ENCODE measurements around the gene RUNX2. TPM values are rescaled to one million over a fixed set of nuclear protein-coding genes. Genes with fewer than 3 reads are reported as not detected.

The RUNX2 gene
- total RNA-seq, 1 donor from 2014 or later: 3.7 TPM

DNA sequence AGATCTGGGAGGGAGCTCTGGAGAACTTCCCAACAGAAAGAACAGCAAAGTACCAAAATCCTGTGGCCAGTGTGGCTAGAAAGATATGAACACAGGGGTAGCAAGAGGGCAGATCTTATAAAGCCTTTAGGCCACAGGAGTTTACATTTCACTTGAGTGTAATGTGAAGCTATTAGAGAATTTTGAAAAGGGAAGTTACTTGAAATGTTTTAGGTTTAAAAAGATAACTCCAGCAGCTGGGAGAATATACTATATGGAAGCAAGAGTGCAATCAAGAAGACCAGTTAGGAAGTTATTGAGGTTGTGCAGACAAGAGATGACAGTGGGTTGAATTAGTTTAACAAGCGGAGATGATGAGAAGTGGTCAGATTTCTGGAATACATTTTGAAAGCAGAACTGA, 41.7 kb downstream of the RUNX2 start:
- H3K4me1 ChIP-seq: no peaks in the 10 kb centered on the region
- H3K36me3 ChIP-seq: no peaks in the 10 kb centered on the region
- H3K4me3 ChIP-seq: no peak overlapping the region
- DNase-seq (no peak), ATAC-seq (no peak)
- intact Hi-C loops (cut with DNase I): no loop called here
- H3K9me3 ChIP-seq: no peaks in the 10 kb centered on the region
- H3K27me3 ChIP-seq (ENCODE audit: low read depth): no peaks in the 10 kb centered on the region
- H3K27ac ChIP-seq: no peak overlapping the region
- TF ChIP-seq, protein P1, sequence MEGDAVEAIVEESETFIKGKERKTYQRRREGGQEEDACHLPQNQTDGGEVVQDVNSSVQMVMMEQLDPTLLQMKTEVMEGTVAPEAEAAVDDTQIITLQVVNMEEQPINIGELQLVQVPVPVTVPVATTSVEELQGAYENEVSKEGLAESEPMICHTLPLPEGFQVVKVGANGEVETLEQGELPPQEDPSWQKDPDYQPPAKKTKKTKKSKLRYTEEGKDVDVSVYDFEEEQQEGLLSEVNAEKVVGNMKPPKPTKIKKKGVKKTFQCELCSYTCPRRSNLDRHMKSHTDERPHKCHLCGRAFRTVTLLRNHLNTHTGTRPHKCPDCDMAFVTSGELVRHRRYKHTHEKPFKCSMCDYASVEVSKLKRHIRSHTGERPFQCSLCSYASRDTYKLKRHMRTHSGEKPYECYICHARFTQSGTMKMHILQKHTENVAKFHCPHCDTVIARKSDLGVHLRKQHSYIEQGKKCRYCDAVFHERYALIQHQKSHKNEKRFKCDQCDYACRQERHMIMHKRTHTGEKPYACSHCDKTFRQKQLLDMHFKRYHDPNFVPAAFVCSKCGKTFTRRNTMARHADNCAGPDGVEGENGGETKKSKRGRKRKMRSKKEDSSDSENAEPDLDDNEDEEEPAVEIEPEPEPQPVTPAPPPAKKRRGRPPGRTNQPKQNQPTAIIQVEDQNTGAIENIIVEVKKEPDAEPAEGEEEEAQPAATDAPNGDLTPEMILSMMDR (IDR thresholded peaks at IDR 0.05): no peak

DNA sequence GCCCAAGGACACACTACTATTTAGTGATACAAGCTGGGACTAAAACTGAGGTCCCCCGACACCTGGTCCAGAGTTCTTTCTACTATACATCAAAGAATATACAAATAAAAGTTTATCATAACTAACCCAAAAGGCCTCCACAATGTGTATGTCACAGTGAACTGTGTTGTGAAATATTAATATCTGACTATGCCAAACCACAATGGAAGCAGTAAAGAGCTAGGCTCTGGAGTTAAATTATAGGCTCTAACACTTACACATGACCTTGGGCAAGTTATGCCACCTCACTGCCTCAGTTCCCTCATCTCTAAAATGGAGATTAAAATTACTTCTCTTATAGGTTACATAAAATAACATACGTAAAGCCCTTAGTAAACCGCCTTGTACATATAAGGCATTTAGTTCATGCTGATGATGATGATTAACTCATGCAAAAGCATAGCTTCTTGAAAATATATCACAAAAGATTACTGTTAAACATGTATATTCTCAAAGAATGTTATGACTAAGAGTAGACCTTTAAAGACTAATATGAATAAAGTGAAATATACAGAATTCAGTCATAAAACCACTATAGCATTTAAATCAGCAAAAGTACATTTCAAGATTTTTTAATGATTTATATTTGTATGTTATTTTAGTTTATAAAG, 43.9 kb downstream of the RUNX2 start:
- Histone ChIP-seq H3K9me3 (no peaks in the 10 kb centered on the region), H3K27me3 (ENCODE audit: low read depth) (no peaks in the 10 kb centered on the region), H3K36me3 (no peaks in the 10 kb centered on the region), H3K27ac (no peak overlapping the region), H3K4me3 (no peak overlapping the region), H3K4me1 (peaks cover 12% of the 10 kb centered on the region)
- TF ChIP-seq, protein P1 (IDR thresholded peaks at IDR 0.05): no peak
- ATAC-seq (no peak), DNase-seq (no peak)
- intact Hi-C loops (cut with DNase I): no loop called here

DNA sequence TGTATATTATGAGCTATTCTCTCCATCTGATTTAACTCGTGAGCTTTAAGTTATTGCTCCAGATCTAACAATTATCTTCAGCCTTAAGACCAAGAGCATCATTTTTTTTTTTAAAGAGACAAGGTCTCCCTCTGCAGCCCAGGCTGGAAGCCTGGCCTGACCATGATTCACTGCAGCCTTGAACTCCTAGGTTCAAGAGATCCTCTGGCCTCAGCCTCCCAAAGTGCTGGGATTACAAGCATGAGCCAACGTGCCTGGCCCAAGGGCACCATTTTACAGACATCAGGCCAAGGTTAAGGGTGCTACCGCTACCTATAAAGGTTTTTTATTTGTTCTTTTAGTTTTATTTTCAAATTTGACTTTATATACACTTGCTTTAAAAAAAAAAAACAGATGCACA, 47.3 kb downstream of the RUNX2 start:
- intact Hi-C loops (cut with DNase I): no loop called here
- DNase-seq: no peak
- TF ChIP-seq, protein P1 (IDR thresholded peaks at IDR 0.05): no peak
- Histone ChIP-seq H3K27ac (no peak overlapping the region), H3K27me3 (ENCODE audit: low read depth) (no peaks in the 10 kb centered on the region), H3K9me3 (no peaks in the 10 kb centered on the region), H3K4me3 (no peak overlapping the region), H3K36me3 (no peaks in the 10 kb centered on the region), H3K4me1 (peaks cover 20% of the 10 kb centered on the region)
- ATAC-seq: no peak

DNA sequence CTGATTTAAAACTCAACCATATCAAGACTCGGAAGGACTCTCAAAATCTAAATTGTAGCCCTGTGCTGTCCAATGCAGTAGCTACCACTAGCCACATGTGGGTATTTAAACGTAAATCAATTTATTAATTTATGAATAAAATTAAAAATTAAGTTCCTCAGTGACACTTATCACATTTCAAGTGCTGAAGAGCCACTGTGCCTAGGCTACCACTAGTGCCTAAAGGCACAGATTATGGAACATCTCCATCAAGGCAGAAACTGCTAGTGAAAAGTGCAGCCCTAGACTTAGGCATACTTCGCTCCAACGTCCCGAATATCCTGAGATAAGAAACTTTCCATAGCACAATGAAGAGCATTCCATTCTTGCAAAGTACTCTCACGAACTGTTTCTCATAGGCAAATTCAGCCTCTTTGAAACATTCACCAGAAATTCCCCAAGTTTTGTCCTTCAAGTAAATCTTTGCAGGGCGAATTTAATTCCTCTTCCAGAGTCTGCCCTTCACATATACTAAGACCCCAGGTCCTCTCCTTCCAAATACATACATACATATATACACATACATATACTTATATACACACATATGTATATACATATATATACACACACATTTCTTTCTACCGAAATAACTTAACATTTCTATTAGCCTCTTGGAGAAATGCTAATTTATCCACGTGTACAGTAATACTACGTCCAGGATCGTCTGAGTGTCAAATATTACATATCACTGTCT, 48.3 kb downstream of the RUNX2 start:
- Histone ChIP-seq H3K36me3 (no peaks in the 10 kb centered on the region), H3K27me3 (ENCODE audit: low read depth) (no peaks in the 10 kb centered on the region), H3K4me3 (peak overlapping the region; percentile 77), H3K27ac (peak overlapping the region; percentile 97), H3K9me3 (no peaks in the 10 kb centered on the region), H3K4me1 (peaks cover 20% of the 10 kb centered on the region)
- DNase-seq (no peak), ATAC-seq (peak in 1 of 2 donors; percentile 11)
- intact Hi-C loops (cut with DNase I): no loop called here
- TF ChIP-seq, protein P1 (IDR thresholded peaks at IDR 0.05): no peak

DNA sequence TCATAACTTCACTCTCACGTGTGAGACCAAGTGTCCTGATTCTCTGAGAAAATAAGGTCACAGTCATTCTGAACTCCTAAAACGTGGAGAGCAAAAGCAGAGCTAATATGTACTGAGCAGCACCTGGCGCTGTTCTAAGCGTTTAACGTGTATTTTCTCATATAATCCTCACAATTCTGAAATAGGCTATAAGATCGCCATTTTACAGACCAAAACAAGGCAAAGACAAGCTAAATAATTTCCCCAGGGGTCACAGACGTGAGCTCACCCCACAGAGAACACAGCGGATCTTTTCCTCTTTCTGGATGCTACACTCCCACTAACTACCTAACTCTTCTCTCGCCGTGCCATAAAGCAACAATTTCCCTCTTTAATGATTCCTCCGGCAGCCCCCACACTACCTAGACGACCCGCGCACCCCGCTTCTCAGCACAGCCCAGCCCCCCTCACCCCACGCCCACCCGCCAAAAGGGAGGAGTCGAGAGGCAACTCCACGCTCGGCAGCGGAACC, 49.0 kb downstream of the RUNX2 start:
- Histone ChIP-seq H3K4me1 (peaks cover 20% of the 10 kb centered on the region), H3K36me3 (no peaks in the 10 kb centered on the region), H3K27me3 (ENCODE audit: low read depth) (no peaks in the 10 kb centered on the region), H3K4me3 (peak overlapping the region; percentile 77), H3K27ac (peak overlapping the region; percentile 97), H3K9me3 (no peaks in the 10 kb centered on the region)
- intact Hi-C loops (cut with DNase I): no loop called here
- DNase-seq (no peak), ATAC-seq (peak in 1 of 2 donors; percentile 1)
- TF ChIP-seq, protein P1 (IDR thresholded peaks at IDR 0.05): no peak

Data from lower lobe of right lung (tissue), 2 donors.